Neural cell (in vitro differentiated cells): ENCODE results near the gene USP15.

Experiments
- CTCF ChIP-seq: fragments of 450-650 bp; IDR thresholded peaks from 2 replicates; pipeline ENCODE4 v1.5.1; 2014; ENCODE audit warnings: antibody characterized with exemption, mild to moderate bottlenecking, moderate library complexity; ENCODE audit not compliant: poor library complexity, severe bottlenecking
- POLR2AphosphoS5 ChIP-seq: IDR thresholded peaks from 2 replicates; pipeline ENCODE4 v1.6.1; 2012
- RAD21 ChIP-seq: fragments of 450-650 bp; conservative IDR thresholded peaks from 2 replicates; pipeline ENCODE4 v1.6.1; 2014; ENCODE audit warnings: antibody characterized with exemption, mild to moderate bottlenecking, moderate library complexity

- no peak for TF ChIP-seq CTCF
- no peak for TF ChIP-seq RAD21
- TF ChIP-seq POLR2AphosphoS5, result no peak
Measured at GRCh38 chr12:62323386-62323785, 63.2 kb downstream of the USP15 start.
